Glutamatergic neuron (in vitro differentiated cells): ENCODE measurements around the gene DNMT3A. TPM values are rescaled to one million over a fixed set of nuclear protein-coding genes. Genes with fewer than 3 reads are reported as not detected.

ENCODE experiments used
- DNase-seq: peaks from one replicate; pipeline ENCODE4 v3.0.0; 2022
- H3K27ac Mint-ChIP-seq: one replicate; pipeline ENCODE4 v1.8.0; 2020; ENCODE audit warnings: mild to moderate bottlenecking, mixed read lengths, inconsistent platforms; ENCODE audit not compliant: unreplicated experiment
- H3K27me3 Mint-ChIP-seq: one replicate; pipeline ENCODE4 v1.8.0; 2020; ENCODE audit warnings: mild to moderate bottlenecking, moderate library complexity, mixed read lengths, inconsistent platforms; ENCODE audit not compliant: unreplicated experiment
- H3K36me3 Mint-ChIP-seq: one replicate; pipeline ENCODE4 v1.8.0; 2020; ENCODE audit warnings: mild to moderate bottlenecking, mixed read lengths, inconsistent platforms; ENCODE audit not compliant: unreplicated experiment
- H3K4me1 Mint-ChIP-seq: one replicate; pipeline ENCODE4 v1.8.0; 2020; ENCODE audit warnings: mild to moderate bottlenecking, low read depth, mixed read lengths, inconsistent platforms; ENCODE audit not compliant: unreplicated experiment
- H3K4me3 Mint-ChIP-seq: one replicate; pipeline ENCODE4 v1.8.0; 2020; ENCODE audit warnings: mild to moderate bottlenecking, mixed read lengths, inconsistent platforms; ENCODE audit not compliant: unreplicated experiment
- H3K9me3 Mint-ChIP-seq: one replicate; pipeline ENCODE4 v1.8.0; 2020; ENCODE audit warnings: mild to moderate bottlenecking, moderate library complexity, mixed read lengths, inconsistent platforms; ENCODE audit not compliant: unreplicated experiment
- CTCF ChIP-seq: fragments of 200-600 bp; sonication (generic); IDR thresholded peaks from one replicate; pipeline ENCODE4 v1.5.0; 2021; ENCODE audit not compliant: partially characterized antibody, unreplicated experiment
- total RNA-seq: library from RNA; stranded (reverse); fragmentation: NEBNext Ultra II Directional; extraction: Animal tissue kit (Norgen Biotek cat#: 25700); gene quantifications from one replicate; pipeline ENCODE4 v1.2.1, GENCODE V29; 2021; ENCODE audit not compliant: unreplicated experiment

Gene DNMT3A
- total RNA-seq, 1 donor from 2014 or later = 175 TPM

DNA sequence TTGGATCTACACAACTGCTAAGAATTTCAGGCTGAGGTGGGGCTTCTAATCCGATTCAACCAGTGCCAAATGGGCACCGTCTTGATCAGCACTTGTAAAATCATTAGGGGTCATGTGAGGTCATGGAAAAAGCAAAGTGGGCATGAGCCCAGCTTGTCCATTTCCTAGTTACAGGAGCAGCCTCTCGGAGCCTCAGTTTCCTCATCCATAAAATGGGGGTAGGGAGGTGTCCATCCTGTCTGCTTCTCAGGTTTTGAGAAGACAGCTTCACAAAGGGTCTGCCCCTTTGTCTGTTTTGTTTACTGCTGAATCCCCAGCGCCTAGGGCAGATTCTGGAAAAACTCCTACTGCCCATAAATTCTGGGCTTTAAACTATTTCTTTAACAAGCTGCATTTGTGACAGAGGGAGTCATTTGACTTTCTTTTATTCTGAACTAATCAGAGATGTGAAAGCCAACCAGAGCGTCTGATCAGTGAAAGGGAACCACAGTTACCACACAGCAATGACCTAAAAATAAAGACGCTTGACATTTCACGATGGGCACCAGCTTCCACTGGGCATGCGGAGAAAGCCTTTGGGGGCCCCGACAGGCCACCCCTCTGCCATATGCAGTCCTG lies 38.9 kb downstream of the DNMT3A start:
- peaks cover 30% of the 10 kb centered on the region for H3K4me1 Mint-ChIP-seq
- H3K4me3 Mint-ChIP-seq = no peak overlapping the region
- peaks cover 7% of the 10 kb centered on the region for H3K27me3 Mint-ChIP-seq
- no peak for TF ChIP-seq CTCF
- H3K27ac Mint-ChIP-seq = no peak overlapping the region
- DNase-seq = no peak
- H3K36me3 Mint-ChIP-seq = peaks cover 5% of the 10 kb centered on the region
- peaks cover 6% of the 10 kb centered on the region for H3K9me3 Mint-ChIP-seq

DNA sequence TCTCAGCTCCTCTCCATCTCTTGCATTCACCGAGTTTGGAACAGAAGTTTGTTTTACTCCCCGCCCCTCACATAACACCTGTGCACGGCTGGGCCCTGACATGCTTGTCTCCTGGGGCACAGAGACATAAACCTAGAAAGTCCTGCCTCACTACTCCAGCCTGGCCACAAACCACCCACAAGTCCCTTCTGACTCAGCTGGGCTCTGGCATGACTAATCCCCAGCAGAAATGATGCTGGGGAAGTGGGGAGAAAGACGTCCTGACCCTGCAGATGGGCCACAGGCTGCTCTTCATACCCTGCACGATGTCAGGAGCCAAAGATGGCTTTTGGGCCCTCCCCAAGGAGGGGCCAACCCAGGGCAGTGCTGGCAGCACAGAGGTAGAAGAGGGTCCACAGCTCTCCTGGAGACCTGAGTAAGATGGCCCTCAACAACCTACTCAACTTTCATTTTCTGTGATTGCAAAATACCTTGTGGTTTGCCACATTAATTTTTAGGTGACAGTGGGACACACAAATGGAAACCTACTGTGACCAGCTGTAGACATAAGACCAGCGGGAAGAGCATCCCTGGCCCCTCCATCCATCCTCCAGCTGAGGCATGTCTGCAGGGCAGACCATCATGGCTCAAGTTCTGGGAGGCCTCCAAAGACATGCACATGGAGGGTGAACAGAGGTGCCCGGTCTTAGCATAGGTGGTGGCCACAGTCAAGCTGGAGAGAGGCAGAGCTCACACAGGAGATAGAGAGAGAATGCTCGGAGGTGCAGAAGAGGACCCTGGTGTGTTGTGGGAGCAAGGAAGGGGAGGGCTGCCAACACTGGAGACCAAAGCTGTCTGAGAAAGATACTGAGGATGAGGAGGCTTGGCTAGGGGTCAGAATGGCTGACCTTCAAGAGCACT lies 40.0 kb downstream of the DNMT3A start:
- Mint-ChIP-seq H3K27ac (no peak overlapping the region), H3K4me3 (peak overlapping the region; percentile 22), H3K27me3 (peaks cover 6% of the 10 kb centered on the region), H3K36me3 (peaks cover 5% of the 10 kb centered on the region), H3K9me3 (peaks cover 6% of the 10 kb centered on the region), H3K4me1 (peaks cover 27% of the 10 kb centered on the region)
- no peak for TF ChIP-seq CTCF
- DNase-seq = no peak

- no peak for DNase-seq
- Mint-ChIP-seq H3K4me1 (peaks cover 14% of the 10 kb centered on the region), H3K36me3 (peaks cover 5% of the 10 kb centered on the region), H3K9me3 (peaks cover 8% of the 10 kb centered on the region), H3K4me3 (no peak overlapping the region), H3K27ac (no peak overlapping the region), H3K27me3 (peaks cover 7% of the 10 kb centered on the region)
- no peak for TF ChIP-seq CTCF
Measured at GRCh38 chr2:25300001-25300400, 41.7 kb downstream of the DNMT3A start.

DNA sequence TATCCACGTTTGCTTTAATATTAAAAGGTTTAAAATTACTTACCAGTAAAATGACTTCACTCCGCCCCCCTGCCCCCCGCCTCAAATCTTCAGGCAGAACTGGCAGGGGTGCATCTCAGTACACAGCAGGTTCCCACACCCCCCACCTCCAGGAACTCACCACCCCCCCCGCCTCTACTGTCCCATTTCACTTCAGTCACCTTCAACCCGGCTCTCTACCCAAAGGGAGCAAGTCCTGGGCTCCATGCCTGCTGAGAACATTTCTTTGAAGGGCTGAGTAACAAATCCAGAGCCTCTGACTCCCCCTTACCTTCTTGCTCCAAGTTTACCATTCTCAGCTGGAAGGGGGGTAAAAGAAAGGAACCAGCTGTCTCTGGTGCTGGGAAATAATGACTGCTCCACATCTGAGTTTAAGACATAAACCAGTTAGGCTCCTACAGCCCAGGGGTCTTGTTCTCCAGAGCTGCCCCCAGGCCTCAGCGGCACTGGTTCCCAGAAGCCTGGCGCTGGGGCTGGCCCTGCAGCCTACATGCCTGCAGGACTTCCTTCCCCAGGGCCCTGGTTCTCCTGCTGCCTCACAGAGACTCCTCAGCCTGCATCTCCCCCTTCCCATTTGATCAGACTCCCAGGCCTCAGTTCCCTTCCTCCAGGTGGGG lies 42.8 kb downstream of the DNMT3A start:
- H3K9me3 Mint-ChIP-seq = peaks cover 7% of the 10 kb centered on the region
- peaks cover 8% of the 10 kb centered on the region for H3K4me1 Mint-ChIP-seq
- no peak overlapping the region for H3K4me3 Mint-ChIP-seq
- no peak overlapping the region for H3K27ac Mint-ChIP-seq
- no peak for DNase-seq
- TF ChIP-seq CTCF = no peak
- H3K36me3 Mint-ChIP-seq = peaks cover 5% of the 10 kb centered on the region
- H3K27me3 Mint-ChIP-seq = peaks cover 7% of the 10 kb centered on the region
